Urinary bladder (tissue), 4 donors: ENCODE results near the gene SLC28A1. TPM values are rescaled to one million over a fixed set of nuclear protein-coding genes. Genes with fewer than 3 reads are reported as not detected.
A peak's percentile ranks its signal among the peaks of the same experiment; 100 is the strongest.

Experiments used
- DNase-seq: peaks from one replicate; pipeline ENCODE4 v3.0.0-alpha.2; 2015; ENCODE audit errors: extremely low spot score
- H3K27ac ChIP-seq: one replicate; pipeline ENCODE4 v1.5.1; 2013; ENCODE audit warnings: low read depth, mild to moderate bottlenecking, moderate library complexity
- H3K36me3 ChIP-seq: one replicate; pipeline ENCODE4 v1.6.1; 2013; ENCODE audit warnings: mild to moderate bottlenecking, moderate library complexity; ENCODE audit not compliant: insufficient read depth
- H3K4me1 ChIP-seq: one replicate; pipeline ENCODE4 v1.6.1; 2013; ENCODE audit warnings: mild to moderate bottlenecking, moderate library complexity; ENCODE audit not compliant: insufficient read depth
- H3K4me3 ChIP-seq: one replicate; pipeline ENCODE4 v1.5.1; 2013; ENCODE audit warnings: low read depth, low read length
- WGBS: extraction: QIAGEN DNeasy Blood & Tissue Kit; methylation state at CpG from one replicate; pipeline ENCODE4 v1.1.7; 2013; 5-methylcytosine and 5-hydroxymethylcytosine counted together
- polyA plus RNA-seq: library from polyadenylated mRNA; stranded (reverse); fragments of 200-250 nt; gene quantifications from one replicate; pipeline ENCODE4 v1.2.3, GENCODE V29; 2013
- total RNA-seq: library from RNA; depleted of rRNA; stranded (reverse); fragments of >200 nt; gene quantifications from one replicate; pipeline ENCODE4 v1.2.3, GENCODE V29; 2014
- donor health status: healthy with polysubstance abuse.
- donor health status: healthy.

Gene SLC28A1
- total and polyA plus RNA-seq, 2 donors: 0.04 to 0.11 TPM

DNA sequence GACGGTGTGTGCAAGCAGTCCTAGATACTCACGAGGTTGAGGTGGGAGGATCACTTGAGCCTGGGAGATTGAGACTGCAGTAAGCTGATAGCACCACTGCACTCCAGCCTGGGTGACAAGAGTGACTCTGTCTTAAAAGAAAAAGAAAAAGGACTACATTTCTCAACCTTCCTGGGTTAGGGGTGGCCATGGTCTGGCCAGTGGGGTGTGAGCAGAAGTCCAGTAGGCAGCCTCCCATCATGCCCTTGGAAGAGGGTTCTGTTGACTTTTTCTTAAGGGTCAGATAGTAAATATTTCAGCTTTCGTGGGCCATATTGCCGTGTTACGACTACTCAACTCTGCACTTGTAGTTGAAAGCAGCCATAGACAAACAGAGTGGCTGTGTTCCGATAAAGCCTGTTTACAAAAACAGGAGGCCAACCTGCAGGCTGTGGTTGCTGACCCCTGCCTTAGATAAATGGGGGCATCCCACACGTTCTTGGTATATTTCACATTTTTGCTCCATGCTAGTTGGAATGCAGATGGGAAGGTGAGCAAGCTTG is 66.2 kb downstream of the SLC28A1 start:
- H3K4me1 ChIP-seq: peaks cover 1% of the 10 kb centered on the region

DNA sequence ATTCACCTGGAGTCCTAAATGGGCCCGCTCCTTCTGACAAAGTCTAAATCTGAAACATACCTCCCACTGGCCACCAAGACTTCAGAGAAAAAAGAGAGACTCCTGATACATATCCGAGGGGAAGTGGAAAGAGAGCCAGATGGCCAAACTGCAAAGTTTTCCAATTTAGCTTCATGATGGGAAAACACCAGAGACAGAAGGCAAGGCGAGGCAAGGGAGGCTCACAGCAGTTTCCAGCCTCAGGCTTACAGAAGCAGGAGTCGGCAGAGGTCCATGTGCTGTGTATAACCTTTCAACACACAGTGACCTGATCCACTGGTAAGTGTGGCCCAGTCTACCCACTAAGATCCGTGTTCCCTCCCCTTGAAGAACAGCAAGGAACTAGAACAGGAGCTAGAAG is 67.3 kb downstream of the SLC28A1 start:
- Histone ChIP-seq H3K27ac (no peak overlapping the region), H3K36me3 (no peaks in the 10 kb centered on the region), H3K4me1 (peaks cover 2% of the 10 kb centered on the region), H3K4me3 (no peak overlapping the region)
- no peak for DNase-seq
- 90% methylated on average over 5 of the region's 5 CpGs for WGBS

More for the DNA sequence above, 66.2 kb downstream of the SLC28A1 start:
- no peak for DNase-seq
- WGBS: 84% methylated on average over 7 of the region's 7 CpGs
- no peak overlapping the region for H3K27ac ChIP-seq
- H3K4me3 ChIP-seq: no peak overlapping the region
- no peaks in the 10 kb centered on the region for H3K36me3 ChIP-seq

DNA sequence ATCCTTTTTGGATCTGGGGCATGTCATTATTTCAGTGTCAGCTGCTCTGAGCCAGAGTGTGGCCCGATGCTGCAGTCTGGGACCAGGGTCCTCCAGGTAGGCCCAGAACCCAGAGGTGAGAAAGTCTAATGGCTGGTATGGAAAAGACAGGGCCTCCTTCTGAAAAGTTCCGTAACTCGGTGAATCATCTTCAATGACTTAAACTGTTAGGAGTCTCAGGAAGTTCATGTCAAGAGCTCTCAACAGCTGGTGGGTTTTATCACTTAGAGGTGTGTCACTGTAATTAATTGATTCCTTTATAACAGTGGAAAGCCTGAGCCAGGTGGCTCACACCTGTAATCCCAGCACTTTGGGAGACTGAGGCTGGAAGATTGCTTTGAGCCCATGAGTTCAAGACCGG is 68.7 kb downstream of the SLC28A1 start:
- WGBS: 88% methylated on average over 4 of the region's 4 CpGs
- Histone ChIP-seq H3K36me3 (no peaks in the 10 kb centered on the region), H3K4me3 (no peak overlapping the region), H3K4me1 (peaks cover 2% of the 10 kb centered on the region), H3K27ac (no peak overlapping the region)
- DNase-seq: no peak

DNA sequence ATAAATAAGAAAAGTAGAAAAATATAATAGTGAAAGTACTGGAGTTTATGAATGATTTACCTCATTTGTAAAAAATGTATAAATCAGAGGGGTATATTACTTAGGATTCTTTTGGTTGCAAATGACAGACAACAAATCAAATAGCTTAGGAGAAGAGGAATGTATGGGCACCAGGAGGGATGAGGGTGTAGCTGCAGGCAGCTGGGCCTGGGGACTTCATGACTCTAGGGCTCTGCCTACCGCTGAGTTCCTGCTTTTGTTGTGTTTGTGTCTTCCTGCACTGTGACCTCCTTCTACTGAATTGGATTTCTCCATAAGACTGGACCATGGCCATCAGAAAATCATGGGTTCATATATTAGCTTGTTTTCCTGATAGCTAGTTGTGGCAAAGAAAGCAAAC is 69.3 kb downstream of the SLC28A1 start:
- Histone ChIP-seq H3K4me3 (no peak overlapping the region), H3K27ac (no peak overlapping the region), H3K4me1 (peaks cover 2% of the 10 kb centered on the region), H3K36me3 (no peaks in the 10 kb centered on the region)
- no peak for DNase-seq
- WGBS: 76% methylated on average over 1 of the region's 1 CpG

DNA sequence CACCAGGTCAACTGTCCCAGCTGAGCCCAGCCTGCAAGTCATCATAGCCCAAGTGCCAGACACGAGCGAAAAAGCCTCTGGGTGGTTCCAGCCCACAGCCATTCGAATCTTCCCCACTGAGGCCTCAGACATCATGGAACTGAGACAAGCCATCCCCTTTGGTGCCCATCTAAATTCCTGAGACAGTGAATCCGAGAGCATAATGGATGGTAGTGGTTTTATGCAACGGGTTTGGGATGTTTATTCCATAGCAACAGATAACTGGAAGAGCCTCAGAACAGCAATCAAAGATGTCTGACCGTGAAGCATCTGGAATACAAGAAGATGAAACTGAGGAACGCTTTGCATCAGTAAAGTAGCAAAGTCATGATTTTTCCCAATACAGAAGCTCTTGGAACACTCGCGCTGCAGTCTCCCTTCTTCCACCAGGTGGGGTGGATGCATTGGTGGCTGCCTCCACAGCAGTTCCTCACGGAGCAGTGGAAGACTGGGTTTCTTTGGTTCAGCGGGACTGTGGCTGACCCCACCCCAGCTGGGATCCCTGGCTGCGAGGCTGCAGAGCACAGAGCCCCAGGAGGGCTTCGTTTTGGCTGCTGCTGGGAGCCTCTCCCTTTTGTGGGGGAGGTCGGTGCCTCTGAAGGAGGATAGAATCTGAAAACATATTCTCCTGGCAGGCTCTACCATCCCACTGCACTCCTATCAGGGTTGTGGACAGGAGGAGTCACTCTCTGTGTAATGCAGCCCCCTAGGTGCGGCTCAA is 70.8 kb downstream of the SLC28A1 start:
- H3K27ac ChIP-seq: no peak overlapping the region
- no peak overlapping the region for H3K4me3 ChIP-seq

DNA sequence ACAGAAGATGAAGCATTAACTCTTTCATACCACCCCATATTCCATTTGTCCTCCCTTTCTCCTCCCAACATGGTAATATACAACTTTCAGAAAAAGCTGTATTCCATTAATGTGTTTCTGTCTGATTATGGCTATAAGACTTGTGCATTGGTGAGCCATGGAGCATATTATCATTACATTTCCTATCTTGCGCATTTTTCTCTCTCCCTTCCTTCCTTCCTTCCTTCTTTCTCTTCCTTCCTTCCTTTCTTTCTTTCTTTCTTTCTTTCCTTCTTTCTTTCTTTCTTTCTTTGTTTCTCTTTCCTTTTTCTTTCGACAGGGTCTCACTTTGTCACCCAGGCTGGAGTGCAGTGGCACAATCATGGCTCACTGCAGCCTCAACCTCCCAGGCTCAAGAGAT is 71.7 kb downstream of the SLC28A1 start:
- Histone ChIP-seq H3K4me3 (no peak overlapping the region), H3K36me3 (no peaks in the 10 kb centered on the region), H3K27ac (no peak overlapping the region), H3K4me1 (peaks cover 2% of the 10 kb centered on the region)
- no peak for DNase-seq
- 91% methylated on average over 2 of the region's 2 CpGs for WGBS

More for the DNA sequence above, 70.8 kb downstream of the SLC28A1 start:
- Histone ChIP-seq H3K36me3 (no peaks in the 10 kb centered on the region), H3K4me1 (peaks cover 2% of the 10 kb centered on the region)
- peak; percentile 32 for DNase-seq
- 26% methylated on average over 15 of the region's 15 CpGs for WGBS

DNA sequence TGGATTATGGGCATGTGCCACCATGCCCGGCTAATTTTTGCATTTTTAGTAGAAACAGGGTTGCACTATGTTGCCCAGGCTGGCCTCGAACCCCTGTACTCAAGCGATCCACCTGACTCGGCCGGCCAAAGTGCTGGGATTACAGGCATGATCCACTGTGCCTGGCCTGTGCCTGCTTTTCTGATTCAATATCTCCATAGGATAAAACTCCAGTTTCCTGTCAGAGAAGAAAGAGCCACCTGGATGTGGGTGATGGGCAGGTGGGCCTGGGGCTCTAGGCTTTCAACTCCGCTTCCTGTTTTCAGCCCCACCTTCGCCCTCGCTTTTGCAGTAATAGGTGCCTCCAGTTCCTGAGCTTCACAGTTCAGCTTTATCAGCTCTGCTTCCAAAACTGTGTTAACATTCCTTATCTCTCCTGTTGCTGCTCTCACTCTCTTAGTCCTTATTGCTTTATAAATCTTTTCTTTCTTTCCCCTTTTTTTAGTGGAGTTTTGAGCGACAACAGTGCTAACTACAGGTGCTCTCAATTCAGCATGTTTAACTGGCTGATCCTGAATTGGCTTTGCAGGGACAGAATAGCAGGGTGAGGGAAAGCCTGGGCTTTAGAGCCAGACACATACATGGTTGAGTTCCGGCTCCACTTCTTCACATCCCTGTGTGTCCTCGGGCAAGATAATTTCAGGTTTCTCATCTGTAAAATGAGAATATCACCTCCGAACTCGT is 76.1 kb downstream of the SLC28A1 start:
- no peak overlapping the region for H3K4me3 ChIP-seq
- WGBS: 83% methylated on average over 13 of the region's 13 CpGs
- no peak overlapping the region for H3K27ac ChIP-seq
- no peaks in the 10 kb centered on the region for H3K36me3 ChIP-seq
- H3K4me1 ChIP-seq: peaks cover 2% of the 10 kb centered on the region
- DNase-seq: no peak

DNA sequence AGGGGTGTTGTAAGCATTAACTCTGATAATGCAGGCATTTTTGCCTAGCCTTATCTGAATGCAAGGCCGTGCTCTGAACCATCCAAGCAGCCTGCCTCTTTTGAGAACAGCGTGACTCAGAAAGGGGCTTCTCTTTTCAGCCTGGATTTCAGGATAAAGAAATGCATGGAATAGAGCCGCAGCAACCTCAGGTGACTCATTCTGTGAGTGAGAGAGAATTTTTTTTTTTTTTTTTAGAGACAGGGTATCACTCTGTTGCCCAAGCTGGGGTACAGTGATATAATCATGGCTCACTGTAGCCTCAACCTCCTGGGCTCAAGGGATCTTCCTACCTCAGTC is 76.6 kb downstream of the SLC28A1 start:
- H3K27ac ChIP-seq: no peak overlapping the region
- H3K36me3 ChIP-seq: no peaks in the 10 kb centered on the region
- DNase-seq: no peak
- H3K4me3 ChIP-seq: no peak overlapping the region
- no peaks in the 10 kb centered on the region for H3K4me1 ChIP-seq
- 89% methylated on average over 3 of the region's 3 CpGs for WGBS

DNA sequence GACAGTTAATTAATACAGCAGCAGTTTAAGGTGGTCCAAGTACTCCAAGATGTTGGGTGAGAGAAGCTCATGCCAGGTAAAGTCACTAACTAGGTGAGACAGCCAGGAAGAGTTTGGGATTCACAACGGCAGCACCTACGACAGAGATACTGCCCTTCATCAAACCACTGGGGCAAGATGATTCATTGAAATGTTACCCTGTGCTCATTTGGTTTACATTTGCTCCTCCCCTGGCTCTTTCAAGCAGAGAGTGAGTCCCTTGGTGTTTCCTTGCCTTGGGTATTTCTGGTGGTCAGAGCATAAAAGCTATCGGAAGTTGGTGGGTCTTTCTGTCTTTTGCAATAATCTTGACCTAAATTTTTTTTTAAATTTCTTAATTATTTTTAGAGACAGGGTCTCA is 77.2 kb downstream of the SLC28A1 start:
- 75% methylated on average over 3 of the region's 3 CpGs for WGBS
- Histone ChIP-seq H3K4me1 (no peaks in the 10 kb centered on the region), H3K4me3 (no peak overlapping the region), H3K36me3 (no peaks in the 10 kb centered on the region), H3K27ac (no peak overlapping the region)
- DNase-seq: no peak

DNA sequence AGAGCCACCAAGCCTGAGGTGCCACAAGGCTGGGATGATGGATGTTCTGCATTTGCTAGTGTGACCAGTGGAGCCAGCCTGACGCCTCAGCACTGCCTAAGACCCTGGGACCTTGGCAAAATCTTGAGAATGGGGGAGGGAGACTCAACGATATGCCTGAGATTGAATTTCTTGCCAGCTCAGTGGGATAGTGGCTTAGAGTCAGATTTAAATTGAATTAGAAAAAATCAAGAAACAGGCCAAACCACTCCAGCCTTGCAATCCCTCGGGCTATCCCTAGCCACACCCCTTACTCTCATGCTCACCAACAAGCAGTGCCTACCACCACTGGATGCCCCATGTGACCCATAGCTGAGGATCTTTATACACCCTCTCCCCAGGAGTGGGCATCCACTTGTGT is 78.5 kb downstream of the SLC28A1 start:
- H3K36me3 ChIP-seq: no peaks in the 10 kb centered on the region
- H3K4me3 ChIP-seq: no peak overlapping the region
- DNase-seq: no peak
- 63% methylated on average over 3 of the region's 3 CpGs for WGBS
- no peak overlapping the region for H3K27ac ChIP-seq
- H3K4me1 ChIP-seq: no peaks in the 10 kb centered on the region

DNA sequence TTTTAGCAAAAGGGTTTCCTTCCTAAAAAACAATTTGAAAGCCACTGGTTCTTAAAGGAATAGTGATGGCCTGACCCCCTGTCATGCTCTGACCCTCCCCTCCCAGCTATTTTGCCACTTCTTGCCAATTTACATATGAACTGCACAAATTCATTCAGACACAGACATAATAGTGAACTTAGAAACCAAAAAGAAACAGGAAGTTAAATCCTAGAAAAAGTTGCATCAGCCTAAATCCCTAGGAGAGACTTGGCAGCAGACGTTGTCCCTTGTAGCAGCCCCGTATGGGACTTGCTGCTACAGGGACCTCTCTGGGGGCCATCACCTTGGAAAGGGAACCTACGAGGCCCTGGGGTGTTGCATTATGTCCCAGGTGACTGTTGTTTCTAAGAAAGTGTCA is 82.9 kb downstream of the SLC28A1 start:
- Histone ChIP-seq H3K4me1 (no peaks in the 10 kb centered on the region), H3K4me3 (no peak overlapping the region), H3K27ac (no peak overlapping the region), H3K36me3 (no peaks in the 10 kb centered on the region)
- no peak for DNase-seq
- 58% methylated on average over 3 of the region's 3 CpGs for WGBS

DNA sequence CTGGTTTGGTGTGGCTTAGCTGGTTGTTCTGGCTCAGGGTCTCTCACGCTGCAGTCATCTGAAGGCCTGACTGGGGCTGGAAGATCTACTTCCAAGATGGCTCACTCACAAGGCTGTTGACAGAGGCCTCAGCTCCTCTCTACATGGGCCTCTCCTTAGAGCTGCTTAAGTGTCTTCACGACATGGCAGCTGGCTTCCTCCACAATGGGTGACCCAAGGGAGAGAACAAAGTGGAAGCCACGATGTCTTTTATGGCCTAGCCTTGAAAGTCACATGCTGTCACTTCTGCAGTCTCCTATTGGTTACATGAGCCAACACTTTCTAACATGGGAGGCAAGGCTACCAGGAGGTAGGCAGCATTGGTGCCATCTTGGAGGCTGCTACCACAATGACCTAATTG is 83.8 kb downstream of the SLC28A1 start:
- Histone ChIP-seq H3K4me3 (no peak overlapping the region), H3K4me1 (no peaks in the 10 kb centered on the region), H3K27ac (no peak overlapping the region), H3K36me3 (no peaks in the 10 kb centered on the region)
- 94% methylated on average over 3 of the region's 3 CpGs for WGBS
- DNase-seq: no peak

DNA sequence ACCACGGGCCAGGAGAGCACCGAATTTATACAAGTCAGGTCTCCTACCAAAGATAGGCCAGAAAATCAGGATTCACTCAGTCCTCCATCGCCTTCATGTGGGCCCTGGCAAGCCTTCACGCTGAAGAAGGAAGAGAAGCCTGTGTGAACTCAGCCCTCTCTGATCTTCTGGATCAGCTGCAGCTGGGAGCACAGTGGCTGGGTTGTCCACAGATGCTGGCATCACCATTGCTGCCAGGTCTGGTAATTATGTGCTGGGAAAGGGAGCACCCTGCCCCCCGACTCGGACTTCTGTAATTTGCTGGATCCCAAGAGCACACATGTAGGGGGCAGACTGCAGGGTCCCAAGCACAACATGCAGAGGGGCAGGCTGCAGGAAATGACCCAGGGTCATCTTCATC is 84.8 kb downstream of the SLC28A1 start:
- no peak overlapping the region for H3K4me3 ChIP-seq
- no peaks in the 10 kb centered on the region for H3K4me1 ChIP-seq
- no peaks in the 10 kb centered on the region for H3K36me3 ChIP-seq
- no peak for DNase-seq
- H3K27ac ChIP-seq: no peak overlapping the region
- WGBS: 63% methylated on average over 6 of the region's 6 CpGs

DNA sequence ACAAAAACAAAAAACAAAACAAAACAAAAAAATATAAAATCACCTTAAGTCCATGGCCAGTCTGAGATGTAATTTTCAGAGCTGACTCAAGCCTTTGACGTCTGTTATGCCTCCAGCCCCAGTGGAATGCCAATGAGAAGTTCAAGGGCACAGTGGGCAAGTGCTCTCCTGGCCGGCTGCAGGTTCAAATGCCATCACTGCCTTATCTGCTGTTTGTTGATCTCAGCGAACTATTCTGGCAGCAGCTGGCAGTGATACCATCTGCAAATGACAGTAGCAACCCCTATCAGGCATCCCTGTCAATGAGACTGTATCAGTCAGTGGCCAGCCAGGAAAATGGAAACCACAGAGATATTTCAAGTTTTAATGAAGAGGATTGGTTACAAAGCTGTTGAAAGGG is 86.4 kb downstream of the SLC28A1 start:
- WGBS: 75% methylated on average over 3 of the region's 3 CpGs
- Histone ChIP-seq H3K36me3 (no peaks in the 10 kb centered on the region), H3K4me1 (no peaks in the 10 kb centered on the region), H3K27ac (no peak overlapping the region), H3K4me3 (no peak overlapping the region)
- DNase-seq: no peak
